GM21360 (cell line): ENCODE measurements around the gene SEPTIN7.

Experiments
- ATAC-seq: cut with Tn5 transposase; IDR thresholded peaks from one replicate; pipeline ENCODE4 v1.9.1; 2021; ENCODE audit warnings: mild to moderate bottlenecking, moderate library complexity; ENCODE audit not compliant: unreplicated experiment

The SEPTIN7 gene

GRCh38 chr7:35828817-35829216 is 28.0 kb downstream of the SEPTIN7 start:
- ATAC-seq: no peak

- ATAC-seq: no peak
Observed at GRCh38 chr7:35831208-35831607, 30.4 kb downstream of the SEPTIN7 start.

GRCh38 chr7:35839860-35840854 is 39.3 kb downstream of the SEPTIN7 start:
- ATAC-seq: no peak

GRCh38 chr7:35846816-35847412 is 46.1 kb downstream of the SEPTIN7 start:
- no peak for ATAC-seq

GRCh38 chr7:35848725-35849124 is 47.9 kb downstream of the SEPTIN7 start:
- ATAC-seq: no peak

- ATAC-seq: no peak
Observed at GRCh38 chr7:35849158-35849831, 48.4 kb downstream of the SEPTIN7 start.

- no peak for ATAC-seq
Observed at GRCh38 chr7:35849954-35850353, 49.1 kb downstream of the SEPTIN7 start.
